Astrocyte (in vitro differentiated cells and primary cell): ENCODE data around the gene TMEM178B. TPM values are rescaled to one million over a fixed set of nuclear protein-coding genes. Genes with fewer than 3 reads are reported as not detected.
A peak's percentile ranks its signal among the peaks of the same experiment; 100 is the strongest.

ENCODE experiments used
- DNase-seq: peaks from one replicate; pipeline ENCODE4 v3.0.0-alpha.2; 2010; ENCODE audit warnings: low read depth
- FAIRE-seq: peaks from 2 replicates; lab custom pipeline; 2011; peaks lifted over from hg19 to GRCh38; lab: Jason Lieb, UNC
- H2AFZ ChIP-seq: 2 replicates; pipeline ENCODE4 v1.6.0; 2012; ENCODE audit warnings: low read depth, low read length, inconsistent platforms
- H3K27ac ChIP-seq: 2 replicates; pipeline ENCODE4 v1.5.1; 2011; ENCODE audit warnings: low read depth, low read length, inconsistent platforms
- H3K27me3 ChIP-seq: 2 replicates; pipeline ENCODE4 v1.6.0; 2011; ENCODE audit warnings: low read length, inconsistent platforms; ENCODE audit not compliant: insufficient read depth
- H3K36me3 ChIP-seq: 2 replicates; pipeline ENCODE4 v1.5.1; 2011; ENCODE audit warnings: low read length, inconsistent platforms; ENCODE audit not compliant: insufficient read depth
- H3K4me1 ChIP-seq: 2 replicates; pipeline ENCODE4 v1.5.1; 2011; ENCODE audit warnings: low read length, inconsistent platforms; ENCODE audit not compliant: insufficient read depth
- H3K4me2 ChIP-seq: 2 replicates; pipeline ENCODE4 v1.6.0; 2012; ENCODE audit warnings: low read length, inconsistent platforms
- H3K4me3 ChIP-seq: 2 replicates; pipeline ENCODE4 v1.5.1; 2011; ENCODE audit warnings: low read depth, mild to moderate bottlenecking, low read length, inconsistent platforms; ENCODE audit not compliant: insufficient read depth
- H3K79me2 ChIP-seq: 2 replicates; pipeline ENCODE4 v1.6.0; 2012; ENCODE audit warnings: mild to moderate bottlenecking, low read length, inconsistent platforms; ENCODE audit not compliant: insufficient read depth
- H3K9ac ChIP-seq: 2 replicates; pipeline ENCODE4 v1.6.0; 2012; ENCODE audit warnings: mild to moderate bottlenecking, low read length, inconsistent platforms
- H3K9me3 ChIP-seq: 2 replicates; pipeline ENCODE4 v1.5.1; 2012; ENCODE audit warnings: low read depth, mild to moderate bottlenecking, low read length, inconsistent platforms; ENCODE audit not compliant: insufficient read depth
- H4K20me1 ChIP-seq: 2 replicates; pipeline ENCODE4 v1.6.0; 2012; ENCODE audit warnings: low read length, inconsistent platforms; ENCODE audit not compliant: insufficient read depth
- H3K27ac Mint-ChIP-seq: one replicate; pipeline ENCODE4 v1.8.0; 2021; ENCODE audit warnings: mild to moderate bottlenecking, mixed read lengths; ENCODE audit not compliant: unreplicated experiment
- H3K27me3 Mint-ChIP-seq: one replicate; pipeline ENCODE4 v1.8.0; 2021; ENCODE audit warnings: low read depth, mixed read lengths; ENCODE audit not compliant: unreplicated experiment
- H3K36me3 Mint-ChIP-seq: one replicate; pipeline ENCODE4 v1.8.0; 2021; ENCODE audit warnings: low read depth, mixed read lengths; ENCODE audit not compliant: unreplicated experiment
- H3K4me1 Mint-ChIP-seq: one replicate; pipeline ENCODE4 v1.8.0; 2021; ENCODE audit warnings: low read depth, mixed read lengths; ENCODE audit not compliant: unreplicated experiment
- H3K4me3 Mint-ChIP-seq: one replicate; pipeline ENCODE4 v1.8.0; 2021; ENCODE audit warnings: mild to moderate bottlenecking, moderate library complexity, mixed read lengths; ENCODE audit not compliant: unreplicated experiment
- H3K9me3 Mint-ChIP-seq: one replicate; pipeline ENCODE4 v1.8.0; 2021; ENCODE audit warnings: mild to moderate bottlenecking, mixed read lengths; ENCODE audit not compliant: unreplicated experiment
- CTCF ChIP-seq: IDR thresholded peaks from 2 replicates; pipeline ENCODE4 v1.5.1; 2011; ENCODE audit warnings: low read depth, mild to moderate bottlenecking, inconsistent platforms, low read length, moderate library complexity; ENCODE audit not compliant: insufficient read depth
- EZH2 ChIP-seq: IDR thresholded peaks from 2 replicates; pipeline ENCODE4 v1.6.1; 2012; ENCODE audit warnings: mild to moderate bottlenecking, low read length, inconsistent platforms; ENCODE audit not compliant: insufficient read depth
- total RNA-seq: library from RNA; stranded (reverse); gene quantifications from 2 replicates; pipeline ENCODE4 v1.2.1, GENCODE V29; 2021

The TMEM178B gene
- total RNA-seq, 1 donor from 2014 or later: 3.9 TPM

- Mint-ChIP-seq H3K4me3 (no peak overlapping the region), H3K4me1 (peaks cover 2% of the 10 kb centered on the region), H3K36me3 (no peaks in the 10 kb centered on the region), H3K27me3 (peaks cover 7% of the 10 kb centered on the region), H3K9me3 (peaks cover 2% of the 10 kb centered on the region), H3K27ac (no peak overlapping the region)
- FAIRE-seq (no peak), DNase-seq (no peak)
- Histone ChIP-seq H3K4me1 (no peaks in the 10 kb centered on the region), H3K4me3 (no peak overlapping the region), H3K9me3 (no peaks in the 10 kb centered on the region), H2AFZ (no peak overlapping the region), H3K9ac (no peak overlapping the region), H4K20me1 (no peaks in the 10 kb centered on the region), H3K36me3 (no peaks in the 10 kb centered on the region), H3K27ac (no peak overlapping the region), H3K79me2 (no peaks in the 10 kb centered on the region), H3K27me3 (no peaks in the 10 kb centered on the region), H3K4me2 (no peak overlapping the region)
- no peak for TF ChIP-seq CTCF
- no peak for TF ChIP-seq EZH2
Measured at GRCh38 chr7:141317033-141317585, 243.2 kb downstream of the TMEM178B start.

GRCh38 chr7:141320287-141320686 lies 246.4 kb downstream of the TMEM178B start:
- Mint-ChIP-seq H3K36me3 (peaks cover 1% of the 10 kb centered on the region), H3K27me3 (peaks cover 4% of the 10 kb centered on the region), H3K4me1 (peaks cover 2% of the 10 kb centered on the region), H3K4me3 (no peak overlapping the region), H3K27ac (peak overlapping the region; percentile 35), H3K9me3 (peaks cover 2% of the 10 kb centered on the region)
- H3K27me3 ChIP-seq: no peaks in the 10 kb centered on the region
- no peak overlapping the region for H3K9ac ChIP-seq
- H3K27ac ChIP-seq: no peak overlapping the region
- H3K4me3 ChIP-seq: no peak overlapping the region
- H3K9me3 ChIP-seq: no peaks in the 10 kb centered on the region
- H3K4me2 ChIP-seq: no peak overlapping the region
- H3K79me2 ChIP-seq: no peaks in the 10 kb centered on the region
- no peak overlapping the region for H2AFZ ChIP-seq
- no peak for TF ChIP-seq EZH2
- no peak for TF ChIP-seq CTCF
- DNase-seq: no peak
- no peaks in the 10 kb centered on the region for H4K20me1 ChIP-seq
- no peaks in the 10 kb centered on the region for H3K36me3 ChIP-seq
- FAIRE-seq: no peak
- H3K4me1 ChIP-seq: no peaks in the 10 kb centered on the region

GRCh38 chr7:141322383-141322782 lies 248.5 kb downstream of the TMEM178B start:
- Histone ChIP-seq H2AFZ (no peak overlapping the region), H3K27me3 (no peaks in the 10 kb centered on the region), H3K4me1 (no peaks in the 10 kb centered on the region), H4K20me1 (no peaks in the 10 kb centered on the region), H3K9me3 (no peaks in the 10 kb centered on the region), H3K4me2 (no peak overlapping the region), H3K27ac (no peak overlapping the region), H3K36me3 (no peaks in the 10 kb centered on the region), H3K4me3 (no peak overlapping the region), H3K79me2 (no peaks in the 10 kb centered on the region), H3K9ac (no peak overlapping the region)
- Mint-ChIP-seq H3K36me3 (peaks cover 1% of the 10 kb centered on the region), H3K4me3 (no peak overlapping the region), H3K27ac (no peak overlapping the region), H3K27me3 (peaks cover 3% of the 10 kb centered on the region), H3K9me3 (peaks cover 2% of the 10 kb centered on the region), H3K4me1 (peaks cover 2% of the 10 kb centered on the region)
- TF ChIP-seq EZH2 (no peak), CTCF (no peak)
- FAIRE-seq (no peak), DNase-seq (no peak)
